ENCODE results near the gene AHRR.

The AHRR gene

GRCh38 chr5:347712-348284 lies 26.3 kb downstream of the AHRR start:
- no peak for DNase-seq

GRCh38 chr5:348726-349125 lies 27.2 kb downstream of the AHRR start:
- no peak for DNase-seq

GRCh38 chr5:350355-350754 lies 28.8 kb downstream of the AHRR start:
- DNase-seq: no peak

GRCh38 chr5:351084-351920 lies 29.8 kb downstream of the AHRR start:
- no peak for DNase-seq

GRCh38 chr5:351921-352245 lies 30.4 kb downstream of the AHRR start:
- DNase-seq: no peak

- DNase-seq: no peak
These were observed 31.4 kb downstream of the AHRR start for GRCh38 chr5:352639-353611.

- DNase-seq: no peak
These were observed 32.4 kb downstream of the AHRR start for GRCh38 chr5:353612-354580.

GRCh38 chr5:354581-355378 lies 33.3 kb downstream of the AHRR start:
- no peak for DNase-seq

- no peak for DNase-seq
These were observed 33.9 kb downstream of the AHRR start for GRCh38 chr5:355379-355935.

- no peak for DNase-seq
These were observed 34.4 kb downstream of the AHRR start for GRCh38 chr5:355958-356357.

- no peak for DNase-seq
These were observed 37.9 kb downstream of the AHRR start for GRCh38 chr5:359301-359897.

GRCh38 chr5:360257-361027 lies 38.9 kb downstream of the AHRR start:
- DNase-seq: no peak

GRCh38 chr5:362189-362588 lies 40.7 kb downstream of the AHRR start:
- DNase-seq: no peak

- no peak for DNase-seq
These were observed 41.7 kb downstream of the AHRR start for GRCh38 chr5:362978-363765.

- DNase-seq: no peak
These were observed 43.0 kb downstream of the AHRR start for GRCh38 chr5:364497-364896.

GRCh38 chr5:366541-367357 lies 45.2 kb downstream of the AHRR start:
- no peak for DNase-seq

GRCh38 chr5:367358-368130 lies 46.0 kb downstream of the AHRR start:
- no peak for DNase-seq
